ENCODE results near the gene CHN2.

CHN2 gene

DNA sequence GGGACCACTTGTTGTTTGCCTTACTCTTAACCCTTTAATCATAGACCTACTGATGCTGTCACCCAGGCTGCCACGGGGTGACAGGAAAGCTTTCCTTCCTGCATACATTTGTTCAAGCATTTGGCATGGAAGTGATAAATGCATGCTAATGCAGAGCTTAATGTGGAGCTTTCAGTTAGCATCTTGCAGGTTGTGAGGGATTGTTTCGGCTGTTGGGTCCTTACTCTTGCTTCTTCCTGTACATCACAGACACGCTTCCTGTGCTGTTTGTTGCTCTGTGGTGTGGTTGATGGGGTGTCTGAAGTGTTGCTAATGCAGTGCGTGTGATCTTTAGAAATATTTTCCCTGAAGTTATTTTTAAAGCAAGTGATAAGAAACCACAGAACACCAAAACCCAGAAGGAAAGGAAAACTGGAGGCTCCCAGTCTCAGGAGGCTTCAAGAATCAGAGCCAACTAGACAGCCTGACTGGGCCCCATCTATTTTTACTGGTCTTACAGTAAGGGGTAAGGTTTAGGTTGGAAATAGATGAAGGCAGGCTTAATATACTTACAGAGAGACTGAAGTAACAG lies 143.1 kb downstream of the CHN2 start:
- Histone ChIP-seq H3K79me2 (ENCODE audit: insufficient read depth, low read length) (no peaks in the 10 kb centered on the region), H3K9ac (ENCODE audit: low read length) (no peak overlapping the region), H2AFZ (ENCODE audit: low read depth, low read length, severe bottlenecking) (peak overlapping the region; percentile 2), H3K36me3 (ENCODE audit: low read length) (no peaks in the 10 kb centered on the region), H3K27me3 (ENCODE audit: low read length) (no peaks in the 10 kb centered on the region), H3K9me2 (replicated peaks; ENCODE audit: insufficient read depth, low read length) (no peaks in the 10 kb centered on the region), H3K27ac (ENCODE audit: low read depth, low read length) (no peak overlapping the region), H3K9me3 (ENCODE audit: insufficient read depth, low read length) (no peaks in the 10 kb centered on the region), H3K4me3 (ENCODE audit: insufficient read depth, low read length, poor library complexity, severe bottlenecking) (no peak overlapping the region), H3K4me2 (ENCODE audit: low read depth, low read length, poor library complexity, severe bottlenecking) (no peak overlapping the region), H3F3A (ENCODE audit: insufficient read depth) (no peaks in the 10 kb centered on the region), H4K20me1 (ENCODE audit: low read depth, low read length) (no peaks in the 10 kb centered on the region)
- TF ChIP-seq, protein P1, sequence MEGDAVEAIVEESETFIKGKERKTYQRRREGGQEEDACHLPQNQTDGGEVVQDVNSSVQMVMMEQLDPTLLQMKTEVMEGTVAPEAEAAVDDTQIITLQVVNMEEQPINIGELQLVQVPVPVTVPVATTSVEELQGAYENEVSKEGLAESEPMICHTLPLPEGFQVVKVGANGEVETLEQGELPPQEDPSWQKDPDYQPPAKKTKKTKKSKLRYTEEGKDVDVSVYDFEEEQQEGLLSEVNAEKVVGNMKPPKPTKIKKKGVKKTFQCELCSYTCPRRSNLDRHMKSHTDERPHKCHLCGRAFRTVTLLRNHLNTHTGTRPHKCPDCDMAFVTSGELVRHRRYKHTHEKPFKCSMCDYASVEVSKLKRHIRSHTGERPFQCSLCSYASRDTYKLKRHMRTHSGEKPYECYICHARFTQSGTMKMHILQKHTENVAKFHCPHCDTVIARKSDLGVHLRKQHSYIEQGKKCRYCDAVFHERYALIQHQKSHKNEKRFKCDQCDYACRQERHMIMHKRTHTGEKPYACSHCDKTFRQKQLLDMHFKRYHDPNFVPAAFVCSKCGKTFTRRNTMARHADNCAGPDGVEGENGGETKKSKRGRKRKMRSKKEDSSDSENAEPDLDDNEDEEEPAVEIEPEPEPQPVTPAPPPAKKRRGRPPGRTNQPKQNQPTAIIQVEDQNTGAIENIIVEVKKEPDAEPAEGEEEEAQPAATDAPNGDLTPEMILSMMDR (IDR thresholded peaks at IDR 0.05; ENCODE audit: insufficient read depth, low read length, poor library complexity, severe bottlenecking), result no peak
- TF ChIP-seq EZH2phosphoT487 (conservative IDR thresholded peaks at IDR 0.05; ENCODE audit: low read length), result no peak

DNA sequence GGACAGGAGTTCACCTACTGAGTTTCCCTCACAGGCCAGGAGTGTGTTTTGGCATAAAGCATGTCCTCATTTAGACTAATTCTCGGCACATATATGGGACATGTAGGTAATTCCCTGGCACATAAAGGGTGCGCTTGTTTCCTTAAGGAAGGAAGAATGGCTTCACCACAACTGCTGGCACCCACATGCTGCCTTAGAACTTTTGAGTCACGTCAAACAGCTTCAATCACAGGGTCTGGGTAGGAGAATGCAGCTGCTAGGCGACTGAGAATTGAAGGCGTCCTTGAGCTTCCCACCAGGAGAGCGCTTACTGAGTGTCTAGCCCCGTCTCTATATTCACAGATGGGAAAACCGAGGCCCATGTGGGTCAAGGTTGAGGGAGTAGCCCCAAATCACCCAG lies 146.1 kb downstream of the CHN2 start:
- Histone ChIP-seq H3K9me3 (ENCODE audit: insufficient read depth, low read length) (no peaks in the 10 kb centered on the region), H3K79me2 (ENCODE audit: insufficient read depth, low read length) (no peaks in the 10 kb centered on the region), H3K4me2 (ENCODE audit: low read depth, low read length, poor library complexity, severe bottlenecking) (no peak overlapping the region), H3F3A (ENCODE audit: insufficient read depth) (no peaks in the 10 kb centered on the region), H3K4me3 (ENCODE audit: insufficient read depth, low read length, poor library complexity, severe bottlenecking) (no peak overlapping the region), H3K9me2 (replicated peaks; ENCODE audit: insufficient read depth, low read length) (no peaks in the 10 kb centered on the region), H3K36me3 (ENCODE audit: low read length) (no peaks in the 10 kb centered on the region), H3K9ac (ENCODE audit: low read length) (no peak overlapping the region), H2AFZ (ENCODE audit: low read depth, low read length, severe bottlenecking) (no peak overlapping the region), H3K27me3 (ENCODE audit: low read length) (no peaks in the 10 kb centered on the region), H3K27ac (ENCODE audit: low read depth, low read length) (no peak overlapping the region), H4K20me1 (ENCODE audit: low read depth, low read length) (no peaks in the 10 kb centered on the region)
- no peak for TF ChIP-seq EZH2phosphoT487 (conservative IDR thresholded peaks at IDR 0.05; ENCODE audit: low read length)
- TF ChIP-seq, protein P1 (IDR thresholded peaks at IDR 0.05; ENCODE audit: insufficient read depth, low read length, poor library complexity, severe bottlenecking), result no peak

DNA sequence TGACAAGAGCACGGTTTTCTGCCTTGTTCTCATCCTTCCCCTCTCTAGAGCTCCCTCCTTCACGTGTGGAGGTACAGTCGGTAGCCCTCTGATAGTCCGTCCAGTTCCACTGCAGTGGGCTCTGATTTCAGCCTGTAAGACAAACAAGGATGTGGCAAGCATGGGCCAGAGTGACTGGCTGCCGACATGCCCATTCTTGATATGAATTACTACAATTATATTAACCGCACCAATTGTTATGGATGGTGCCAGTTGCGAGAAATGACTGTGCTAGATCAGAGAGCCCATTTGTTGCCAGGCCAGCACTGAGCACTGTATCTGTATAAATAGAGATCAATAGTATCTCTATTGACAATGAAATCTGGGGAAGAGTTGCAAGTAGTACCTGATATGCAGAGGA lies 146.6 kb downstream of the CHN2 start:
- H2AFZ ChIP-seq (ENCODE audit: low read depth, low read length, severe bottlenecking), result no peak overlapping the region
- H3K9me2 ChIP-seq (replicated peaks; ENCODE audit: insufficient read depth, low read length), result no peaks in the 10 kb centered on the region
- no peak overlapping the region for H3K9ac ChIP-seq (ENCODE audit: low read length)
- TF ChIP-seq EZH2phosphoT487 (conservative IDR thresholded peaks at IDR 0.05; ENCODE audit: low read length), result no peak
- TF ChIP-seq, protein P1 (IDR thresholded peaks at IDR 0.05; ENCODE audit: insufficient read depth, low read length, poor library complexity, severe bottlenecking), result no peak
- no peaks in the 10 kb centered on the region for H4K20me1 ChIP-seq (ENCODE audit: low read depth, low read length)
- H3K36me3 ChIP-seq (ENCODE audit: low read length), result no peaks in the 10 kb centered on the region
- no peaks in the 10 kb centered on the region for H3F3A ChIP-seq (ENCODE audit: insufficient read depth)
- no peaks in the 10 kb centered on the region for H3K79me2 ChIP-seq (ENCODE audit: insufficient read depth, low read length)
- no peaks in the 10 kb centered on the region for H3K9me3 ChIP-seq (ENCODE audit: insufficient read depth, low read length)
- no peak overlapping the region for H3K27ac ChIP-seq (ENCODE audit: low read depth, low read length)
- H3K4me2 ChIP-seq (ENCODE audit: low read depth, low read length, poor library complexity, severe bottlenecking), result no peak overlapping the region
- no peaks in the 10 kb centered on the region for H3K27me3 ChIP-seq (ENCODE audit: low read length)
- no peak overlapping the region for H3K4me3 ChIP-seq (ENCODE audit: insufficient read depth, low read length, poor library complexity, severe bottlenecking)
